Measurements from ENCODE around the gene PLEK. TPM values are rescaled to one million over a fixed set of nuclear protein-coding genes. Genes with fewer than 3 reads are reported as not detected.

Gene PLEK
- polyA plus RNA-seq, 3 donors: 351 to 708 (median 403) TPM

- Mint-ChIP-seq H3K27me3 (ENCODE audit: low read depth in 3 of 3) (peaks cover 0 to 2% (median 0%) of the 10 kb centered on the region in 3 donors), H3K4me3 (no peak overlapping the region), H3K27ac (no peak overlapping the region), H3K4me1 (peaks cover 51% of the 10 kb centered on the region), H3K9me3 (peaks cover 0 to 3% (median 0%) of the 10 kb centered on the region in 7 donors), H3K36me3 (no peaks in the 10 kb centered on the region)
- H3K36me3 ChIP-seq (replicated peaks in 1 of 2; ENCODE audit: control insufficient read depth in 1 of 2, insufficient read depth in 2 of 2, low read length in 2 of 2): no peaks in the 10 kb centered on the region
- DNase-seq: no peak
- H3K4me3 ChIP-seq (replicated peaks in 1 of 3; ENCODE audit: low read depth in 2 of 3, low read length in 3 of 3): no peak overlapping the region
- H3K9me3 ChIP-seq (replicated peaks in 1 of 2; ENCODE audit: control insufficient read depth in 1 of 2, insufficient read depth in 1 of 2, low read length in 2 of 2): no peaks in the 10 kb centered on the region
- intact Hi-C loops (cut with micrococcal nuclease): no loop called here
- peaks cover 35 to 38% of the 10 kb centered on the region in 2 donors for H3K4me1 ChIP-seq (ENCODE audit: control insufficient read depth in 1 of 2, insufficient read depth in 2 of 2, low read length in 2 of 2)
- no peak for TF ChIP-seq CTCF (IDR thresholded peaks at IDR 0.05)
- H3K4me2 ChIP-seq (replicated peaks; ENCODE audit: extremely low read depth, low read length, poor library complexity, severe bottlenecking): no peak overlapping the region
- H3K79me2 ChIP-seq (ENCODE audit: insufficient read depth, low read length): no peaks in the 10 kb centered on the region
- no peak overlapping the region for H3K27ac ChIP-seq (ENCODE audit: low read depth in 1 of 2, low read length in 2 of 2)
- no peaks in the 10 kb centered on the region for H3K27me3 ChIP-seq (ENCODE audit: control insufficient read depth in 2 of 2, insufficient read depth in 2 of 2, low read length in 2 of 2)
- no peak overlapping the region for H2AFZ ChIP-seq (ENCODE audit: insufficient read depth, low read depth, low read length, poor library complexity, severe bottlenecking)
- no peak overlapping the region for H3K9ac ChIP-seq (ENCODE audit: insufficient read depth, low read length, poor library complexity, severe bottlenecking)
- H4K20me1 ChIP-seq (ENCODE audit: insufficient read depth, low read length): no peaks in the 10 kb centered on the region
Measured at GRCh38 chr2:68414452-68414851, 49.4 kb downstream of the PLEK start.

- Mint-ChIP-seq H3K9me3 (peaks cover 0 to 3% (median 0%) of the 10 kb centered on the region in 7 donors), H3K4me1 (peaks cover 55% of the 10 kb centered on the region), H3K27ac (no peak overlapping the region), H3K4me3 (no peak overlapping the region), H3K27me3 (ENCODE audit: low read depth in 3 of 3) (peaks cover 0 to 2% (median 0%) of the 10 kb centered on the region in 3 donors), H3K36me3 (no peaks in the 10 kb centered on the region)
- no peaks in the 10 kb centered on the region for H3K79me2 ChIP-seq (ENCODE audit: insufficient read depth, low read length)
- DNase-seq: no peak
- H3K4me3 ChIP-seq (replicated peaks in 1 of 3; ENCODE audit: low read depth in 2 of 3, low read length in 3 of 3): no peak overlapping the region
- 81% methylated on average over 2 of the region's 3 CpGs for WGBS (ENCODE audit: insufficient coverage)
- H3K4me2 ChIP-seq (replicated peaks; ENCODE audit: extremely low read depth, low read length, poor library complexity, severe bottlenecking): no peak overlapping the region
- H3K4me1 ChIP-seq (ENCODE audit: control insufficient read depth in 1 of 2, insufficient read depth in 2 of 2, low read length in 2 of 2): peaks cover 38% of the 10 kb centered on the region in 2 donors
- TF ChIP-seq CTCF (IDR thresholded peaks at IDR 0.05): no peak
- no peak overlapping the region for H2AFZ ChIP-seq (ENCODE audit: insufficient read depth, low read depth, low read length, poor library complexity, severe bottlenecking)
- H3K27ac ChIP-seq (ENCODE audit: low read depth in 1 of 2, low read length in 2 of 2): no peak overlapping the region
- no peaks in the 10 kb centered on the region for H3K27me3 ChIP-seq (ENCODE audit: control insufficient read depth in 2 of 2, insufficient read depth in 2 of 2, low read length in 2 of 2)
- H4K20me1 ChIP-seq (ENCODE audit: insufficient read depth, low read length): no peaks in the 10 kb centered on the region
- no peaks in the 10 kb centered on the region for H3K36me3 ChIP-seq (replicated peaks in 1 of 2; ENCODE audit: control insufficient read depth in 1 of 2, insufficient read depth in 2 of 2, low read length in 2 of 2)
- intact Hi-C loops (cut with micrococcal nuclease): no loop called here
- no peak overlapping the region for H3K9ac ChIP-seq (ENCODE audit: insufficient read depth, low read length, poor library complexity, severe bottlenecking)
- H3K9me3 ChIP-seq (replicated peaks in 1 of 2; ENCODE audit: control insufficient read depth in 1 of 2, insufficient read depth in 1 of 2, low read length in 2 of 2): no peaks in the 10 kb centered on the region
Measured at GRCh38 chr2:68414876-68415275, 49.8 kb downstream of the PLEK start.

Data from CD14-positive monocyte (primary cell).